T47D (cell line): ENCODE measurements around the gene RPS6KC1.
"Not testable (repeated sequence)": the region's sequence is repeated elsewhere in the genome, so short reads cannot be mapped to it uniquely, and the experiment has no call there.

ENCODE experiments used
- DNase-seq, 2 experiments: peaks; one replicate each; pipeline versions ENCODE4 v3.0.0 to v3.0.0-alpha.2; 2011 to 2012; ENCODE audit warnings: low read depth in 1 of 2, low spot score in 1 of 2
- JUND ChIP-seq: IDR thresholded peaks from 2 replicates; pipeline ENCODE4 v1.6.1; 2012; ENCODE audit warnings: low read depth
- in situ Hi-C: cut with HindIII; loops from 2 replicates; pipeline ENCODE4 v1.10.0; 2016; ENCODE audit warnings: low sequenced_read_pairs, low pct_unique_long_range_greater_than_20kb

RPS6KC1 gene

DNA sequence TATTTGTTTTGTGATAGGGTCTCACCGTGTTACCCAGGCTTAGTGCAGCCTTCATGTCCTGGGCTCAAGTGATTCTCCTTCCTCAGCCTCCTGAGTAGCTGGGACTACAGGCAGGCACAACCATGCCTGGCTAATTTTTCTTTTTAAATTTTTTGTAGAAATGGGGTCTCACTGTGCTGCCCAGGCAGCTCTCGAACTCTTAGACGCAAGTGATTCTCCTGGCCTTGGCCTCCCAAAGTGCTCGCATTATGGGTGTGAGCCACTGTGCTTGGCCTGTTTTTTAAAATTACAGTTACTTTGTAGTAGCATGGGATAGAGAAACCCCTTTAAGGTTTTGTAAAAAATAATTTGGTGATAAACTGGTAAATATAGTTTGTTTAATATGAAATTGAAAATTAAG, 69.9 kb downstream of the RPS6KC1 start:
- no peak for DNase-seq
- TF ChIP-seq JUND, result no peak
- in situ Hi-C loops, result no loop called here

GRCh38 chr1:213122514-213122929, 71.5 kb downstream of the RPS6KC1 start:
- DNase-seq, result peak in 1 of 2 experiments; percentile 67
- in situ Hi-C loops, result no loop called here

GRCh38 chr1:213123087-213123486, 72.0 kb downstream of the RPS6KC1 start:
- in situ Hi-C loops, result no loop called here

More at GRCh38 chr1:213122514-213122929, 71.5 kb downstream of the RPS6KC1 start:
- TF ChIP-seq JUND, result no peak

DNA sequence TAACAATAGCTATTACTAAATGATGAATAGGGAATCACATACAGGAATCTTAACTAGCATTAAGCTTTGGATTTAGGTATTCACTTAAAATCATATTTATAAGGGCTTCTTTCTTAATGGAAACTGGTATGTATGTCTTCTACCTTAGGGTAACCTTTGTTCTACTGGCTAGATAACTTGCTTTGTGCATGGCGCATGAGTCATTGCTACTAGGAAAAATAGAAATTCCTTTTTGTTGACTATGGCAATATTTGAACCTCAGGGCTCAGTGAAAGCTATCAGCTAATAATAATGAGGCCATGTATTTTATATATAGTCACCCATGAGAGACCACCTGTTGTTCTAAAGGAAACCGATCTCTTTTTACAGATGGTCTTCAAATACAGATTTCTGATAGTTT, 72.5 kb downstream of the RPS6KC1 start:
- in situ Hi-C loops, result no loop called here
- TF ChIP-seq JUND, result no peak
- DNase-seq, result no peak

More at GRCh38 chr1:213123087-213123486, 72.0 kb downstream of the RPS6KC1 start:
- no peak for DNase-seq
- TF ChIP-seq JUND, result no peak

DNA sequence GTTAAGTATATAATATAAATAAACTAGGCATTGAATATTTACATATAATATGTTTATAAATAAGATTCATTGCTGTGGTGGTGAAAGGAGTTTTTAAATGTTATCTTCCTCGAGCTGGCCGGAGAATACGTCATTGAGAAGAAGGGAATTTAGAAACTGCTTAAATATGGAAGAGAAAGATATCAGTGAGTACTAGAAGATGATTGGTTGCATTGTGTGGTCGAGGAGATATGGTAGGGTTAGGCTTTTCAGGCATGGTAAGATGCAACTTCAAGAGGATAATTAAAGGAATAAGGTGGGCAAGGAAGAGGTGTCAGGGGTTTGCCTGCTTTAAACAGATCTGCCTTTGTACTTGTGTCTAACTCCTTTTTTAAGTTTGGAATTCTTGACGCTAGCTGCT, 73.5 kb downstream of the RPS6KC1 start:
- no peak for TF ChIP-seq JUND
- in situ Hi-C loops, result no loop called here
- no peak for DNase-seq

GRCh38 chr1:213125643-213126042, 74.6 kb downstream of the RPS6KC1 start:
- TF ChIP-seq JUND, result no peak
- in situ Hi-C loops, result no loop called here
- no peak for DNase-seq

GRCh38 chr1:213127074-213127473, 76.0 kb downstream of the RPS6KC1 start:
- DNase-seq, result no peak
- in situ Hi-C loops, result no loop called here
- TF ChIP-seq JUND, result no peak

- no peak for TF ChIP-seq JUND
- DNase-seq, result no peak
- in situ Hi-C loops, result no loop called here
Measured at GRCh38 chr1:213131851-213132655, 81.0 kb downstream of the RPS6KC1 start.

GRCh38 chr1:213135572-213135971, 84.5 kb downstream of the RPS6KC1 start:
- in situ Hi-C loops, result no loop called here
- DNase-seq, result peak in 1 of 2 experiments; percentile 20
- no peak for TF ChIP-seq JUND

- TF ChIP-seq JUND, result no peak
- no peak for DNase-seq
- in situ Hi-C loops, result no loop called here
Measured at GRCh38 chr1:213136190-213136917, 85.3 kb downstream of the RPS6KC1 start.

GRCh38 chr1:213138391-213138790, 87.3 kb downstream of the RPS6KC1 start:
- TF ChIP-seq JUND, result no peak

DNA sequence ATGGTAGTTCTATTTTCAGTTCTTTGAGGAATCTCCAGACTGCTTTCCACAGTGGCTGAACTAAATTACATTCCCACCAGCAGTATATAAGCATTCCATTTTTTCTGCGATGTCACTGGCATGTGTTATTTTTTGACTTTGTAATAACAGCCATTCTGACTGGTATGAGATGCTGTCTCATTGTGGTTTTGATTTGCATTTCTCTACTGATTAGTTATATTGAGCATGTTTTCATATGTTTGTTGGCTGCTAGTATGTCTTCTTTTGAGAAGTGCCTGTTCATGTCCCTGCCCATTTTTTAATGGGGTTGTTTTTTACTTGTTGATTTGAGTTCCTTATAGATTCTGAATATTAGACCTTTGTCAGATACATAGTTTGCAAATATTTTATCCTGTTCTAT, 87.9 kb downstream of the RPS6KC1 start:
- DNase-seq, result no peak
- no peak for TF ChIP-seq JUND
- in situ Hi-C loops, result no loop called here

More at GRCh38 chr1:213138391-213138790, 87.3 kb downstream of the RPS6KC1 start:
- in situ Hi-C loops, result no loop called here
- no peak for DNase-seq

DNA sequence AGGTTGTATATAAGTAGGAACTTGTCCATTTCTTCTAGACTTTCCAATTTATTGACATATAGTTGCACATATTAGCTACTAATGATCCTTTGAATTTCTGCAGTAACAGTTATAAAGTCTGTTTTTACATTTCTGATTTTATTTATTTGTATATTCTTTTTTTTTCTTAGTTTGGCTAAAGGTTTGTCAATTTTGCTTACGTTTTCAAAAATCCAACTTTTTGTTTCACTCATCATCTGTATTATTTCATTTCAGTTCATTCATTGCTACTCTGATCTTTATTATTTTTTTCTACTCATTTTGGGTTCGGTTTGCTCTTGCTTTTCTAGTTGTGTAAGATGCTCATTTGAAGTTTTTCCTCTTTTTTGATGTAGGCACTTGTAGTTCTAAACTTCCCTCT, 97.9 kb downstream of the RPS6KC1 start:
- in situ Hi-C loops, result no loop called here
- TF ChIP-seq JUND, result no peak
- no peak for DNase-seq

DNA sequence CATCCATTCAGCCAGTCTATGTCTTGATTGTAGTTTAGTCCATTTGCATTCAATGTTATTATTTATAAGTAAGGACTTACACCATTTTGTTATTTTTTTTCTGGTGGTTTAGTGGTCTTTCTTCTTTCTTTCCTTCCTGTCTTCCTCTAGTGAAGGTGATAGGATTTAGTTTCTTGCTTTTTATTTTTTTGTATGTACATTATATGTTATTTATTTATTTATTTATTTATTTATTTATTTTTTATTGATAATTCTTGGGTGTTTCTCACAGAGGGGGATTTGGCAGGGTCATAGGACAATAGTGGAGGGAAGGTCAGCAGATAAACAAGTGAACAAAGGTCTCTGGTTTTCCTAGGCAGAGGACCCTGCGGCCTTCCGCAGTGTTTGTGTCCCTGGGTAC, 99.0 kb downstream of the RPS6KC1 start:
- DNase-seq, result not testable (repeated sequence)

More for the DNA sequence above, 99.0 kb downstream of the RPS6KC1 start:
- in situ Hi-C loops, result not testable (repeated sequence)
